GM18867 (cell line): ENCODE data around the gene CECR2.
"Not testable (repeated sequence)": the region's sequence is repeated elsewhere in the genome, so short reads cannot be mapped to it uniquely, and the experiment has no call there.

ENCODE experiments used
- ATAC-seq: cut with Tn5 transposase; IDR thresholded peaks from one replicate; pipeline ENCODE4 v1.9.1; 2021; ENCODE audit warnings: mild to moderate bottlenecking, moderate library complexity; ENCODE audit not compliant: unreplicated experiment

The CECR2 gene

DNA sequence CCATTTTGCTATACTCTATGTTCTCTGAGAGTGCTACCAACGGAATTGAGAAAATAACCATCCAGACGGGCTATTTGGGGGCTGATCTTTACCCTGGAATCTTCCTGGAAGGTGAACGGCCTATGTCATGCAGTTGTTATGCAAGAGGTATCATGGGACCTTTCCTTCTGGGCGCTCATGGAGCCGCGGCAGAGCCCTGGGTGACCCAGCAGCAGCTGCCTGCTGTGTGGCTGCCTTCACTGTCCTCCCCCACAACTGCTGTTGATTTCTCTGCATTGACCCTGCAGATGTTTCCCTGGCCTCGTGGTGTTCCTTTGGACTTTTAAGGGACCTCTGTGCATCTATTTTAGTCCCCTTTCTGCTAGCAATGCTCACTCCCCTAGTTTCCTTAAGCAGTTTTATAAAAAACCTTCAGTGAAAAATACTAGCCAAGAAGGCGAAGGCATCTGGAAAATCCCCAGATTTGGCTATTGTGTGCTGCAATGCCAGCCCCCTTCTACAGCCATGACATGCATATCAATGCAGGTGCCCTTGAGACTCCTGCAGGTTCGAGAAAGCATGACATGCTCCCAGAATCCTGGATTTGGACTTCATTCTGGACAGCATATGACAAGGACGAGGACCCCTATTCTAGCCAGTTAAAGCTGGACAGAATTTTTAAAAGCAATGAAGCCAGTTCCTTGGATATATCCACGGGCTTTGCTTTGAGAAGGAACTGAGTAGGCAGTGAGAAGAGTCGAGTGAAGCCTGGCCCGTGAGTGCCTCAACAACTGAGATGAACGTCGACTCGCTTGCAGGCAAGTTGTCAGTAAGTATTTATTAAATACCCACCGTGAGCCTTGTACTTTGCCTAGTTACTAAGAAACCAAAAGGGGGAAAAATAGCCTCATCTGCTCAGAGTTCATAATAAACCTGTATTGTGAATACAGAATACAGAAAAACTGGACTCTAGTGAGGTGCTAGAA, 193.9 kb downstream of the CECR2 start, which contains the start of gene SLC25A18:
Gene SLC25A18, plus strand, starts transcription at position 593 of the 965 bp plus-strand sequence. CDS start 16,447 bp downstream, outside the sequence.
- ATAC-seq, result no peak

DNA sequence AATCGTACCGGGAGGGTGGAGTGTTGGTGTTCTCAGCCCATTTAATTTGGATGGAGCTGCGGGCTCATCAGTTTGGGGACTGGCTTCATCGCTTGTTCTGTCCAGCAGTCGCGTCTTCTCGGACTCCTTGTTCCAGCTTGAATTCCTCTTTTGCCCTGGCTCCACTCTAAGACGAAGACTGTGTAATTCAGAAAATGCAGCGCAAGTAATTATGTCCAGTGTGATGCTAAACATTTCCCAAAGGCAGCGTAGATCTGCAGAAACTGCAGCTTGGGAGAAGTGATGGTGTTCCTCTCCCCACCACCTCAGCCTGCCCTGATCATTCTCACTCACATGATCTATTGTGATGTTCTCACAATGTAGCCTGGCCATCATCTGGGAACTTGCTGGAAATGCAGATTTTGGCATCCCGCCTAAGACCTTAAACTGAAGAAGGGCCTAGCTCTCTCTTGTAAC, 194.7 kb downstream of the CECR2 start:
- ATAC-seq, result no peak

DNA sequence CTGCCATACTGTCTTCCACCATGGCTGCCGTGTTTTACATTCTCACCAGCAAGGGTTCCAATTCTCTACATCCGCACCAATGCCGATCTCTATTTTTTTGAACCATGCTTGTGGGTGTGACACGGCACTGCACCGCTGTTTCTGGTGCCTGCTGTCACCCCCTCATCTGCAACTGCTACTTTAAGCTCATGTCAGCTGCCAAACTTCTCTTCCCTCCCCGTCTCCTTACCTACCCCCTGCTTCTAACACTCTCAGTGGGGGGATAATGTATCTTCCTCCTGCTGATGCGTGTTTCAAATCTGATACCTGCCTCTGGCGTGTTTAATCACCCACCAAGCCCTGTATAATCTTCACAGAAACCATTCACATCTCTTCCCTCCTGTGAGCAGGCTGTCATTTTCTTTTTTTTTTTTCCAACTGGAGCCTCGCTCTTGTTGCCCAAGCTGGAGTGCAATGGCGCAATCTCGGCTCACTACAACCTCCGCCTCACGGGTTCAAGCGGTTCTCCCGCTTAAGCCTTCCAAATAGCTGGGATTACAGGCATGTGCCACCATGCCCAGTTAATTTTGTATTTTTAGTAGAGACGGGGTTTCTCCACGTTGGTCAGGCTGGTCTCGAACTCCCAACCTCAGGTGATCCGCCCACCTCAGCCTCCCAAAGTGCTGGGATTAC, 196.9 kb downstream of the CECR2 start:
- not testable (repeated sequence) for ATAC-seq

DNA sequence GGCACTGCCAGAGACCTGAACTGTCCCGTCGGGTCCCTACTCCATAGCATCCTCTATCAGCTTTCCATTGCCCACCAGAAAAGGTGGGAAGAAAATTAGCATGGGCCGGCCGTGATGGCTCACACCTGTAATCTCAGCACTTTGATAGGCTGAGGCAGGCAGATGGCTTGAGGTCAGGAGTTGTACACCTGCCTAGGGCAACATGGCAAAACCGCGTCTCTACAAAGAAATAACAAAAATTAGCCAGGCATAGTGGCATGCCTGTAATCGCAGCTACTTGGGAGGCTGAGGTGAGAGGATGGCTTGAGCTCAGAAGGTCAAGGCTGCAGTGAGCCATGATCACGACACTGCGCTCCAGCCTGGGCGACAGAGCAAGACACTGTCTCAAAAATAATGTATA, 197.5 kb downstream of the CECR2 start:
- ATAC-seq, result no peak

DNA sequence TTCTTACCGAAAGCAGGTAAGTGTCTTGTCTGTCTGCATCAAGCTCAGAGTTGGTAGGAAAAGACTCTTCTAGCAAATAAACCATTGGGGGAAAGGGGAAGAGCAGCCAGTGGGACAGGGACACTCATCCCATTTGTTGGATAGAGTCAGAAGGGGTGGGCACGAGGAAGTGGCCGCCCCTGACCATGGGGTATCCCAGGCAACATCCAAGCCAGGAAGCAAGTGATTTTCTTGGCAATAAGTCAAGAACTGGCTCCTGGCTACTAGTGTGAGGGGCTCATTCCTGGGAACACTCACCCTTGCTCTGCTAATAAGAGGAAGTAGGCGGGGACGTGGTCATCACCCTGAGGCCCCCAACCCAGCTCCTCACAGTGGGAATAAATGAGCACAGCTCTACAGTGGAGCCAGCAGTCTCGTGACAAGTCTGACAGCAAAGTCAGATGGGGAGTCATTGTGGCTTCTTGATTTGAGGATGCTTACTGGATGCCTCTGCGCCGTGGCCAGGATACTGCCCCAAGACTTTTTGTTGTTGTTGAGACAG, 200.8 kb downstream of the CECR2 start:
- no peak for ATAC-seq

- ATAC-seq, result no peak
Observed at GRCh38 chr22:17570851-17571631, 201.8 kb downstream of the CECR2 start.

- no peak for ATAC-seq
Observed at GRCh38 chr22:17575151-17575550, 205.9 kb downstream of the CECR2 start.

DNA sequence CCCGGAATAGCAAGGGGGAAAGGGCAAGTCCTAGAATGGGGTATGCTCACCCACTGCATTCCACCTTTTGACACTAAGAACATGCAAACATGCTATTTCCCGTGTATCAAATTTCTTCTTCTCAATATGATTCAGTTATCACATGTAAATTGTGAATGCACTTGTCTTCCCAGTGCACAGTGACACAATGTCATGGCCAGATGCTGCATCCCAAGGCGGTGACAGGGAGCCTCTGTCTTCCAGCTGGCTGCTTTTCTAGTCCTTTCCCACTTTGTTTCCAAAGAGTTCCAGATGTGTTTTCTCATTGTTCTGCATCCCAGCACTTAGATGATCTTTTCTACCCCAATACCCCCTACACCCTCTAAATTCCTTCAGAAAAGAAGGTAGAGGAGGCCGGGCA, 206.4 kb downstream of the CECR2 start:
- no peak for ATAC-seq

DNA sequence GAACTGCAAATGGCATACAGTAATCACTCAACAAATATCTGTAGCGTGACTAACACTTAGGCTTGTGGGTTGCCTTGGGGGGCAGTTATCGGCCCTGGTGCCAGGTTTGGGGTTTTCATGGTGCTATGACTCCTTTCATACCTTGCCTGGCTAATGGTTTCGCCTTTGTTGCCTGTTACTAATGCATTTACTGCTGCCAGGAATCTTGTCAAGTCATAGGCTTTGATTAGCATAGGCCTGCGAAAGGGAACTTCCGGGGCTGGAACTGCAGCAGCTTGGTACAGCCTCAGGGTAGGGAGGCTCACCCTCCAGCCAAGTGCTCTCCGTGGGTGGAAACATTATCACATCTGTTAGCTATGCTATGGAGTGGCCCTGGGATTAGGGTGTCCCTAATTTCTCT, 207.2 kb downstream of the CECR2 start:
- ATAC-seq, result no peak

- ATAC-seq, result no peak
Observed at GRCh38 chr22:17578136-17578754, 209.0 kb downstream of the CECR2 start.

- no peak for ATAC-seq
Observed at GRCh38 chr22:17579535-17579981, 210.3 kb downstream of the CECR2 start.

GRCh38 chr22:17580441-17581031, 211.3 kb downstream of the CECR2 start:
- no peak for ATAC-seq

GRCh38 chr22:17581056-17581455, 211.8 kb downstream of the CECR2 start:
- no peak for ATAC-seq

GRCh38 chr22:17581631-17582030, 212.4 kb downstream of the CECR2 start:
- ATAC-seq, result no peak

DNA sequence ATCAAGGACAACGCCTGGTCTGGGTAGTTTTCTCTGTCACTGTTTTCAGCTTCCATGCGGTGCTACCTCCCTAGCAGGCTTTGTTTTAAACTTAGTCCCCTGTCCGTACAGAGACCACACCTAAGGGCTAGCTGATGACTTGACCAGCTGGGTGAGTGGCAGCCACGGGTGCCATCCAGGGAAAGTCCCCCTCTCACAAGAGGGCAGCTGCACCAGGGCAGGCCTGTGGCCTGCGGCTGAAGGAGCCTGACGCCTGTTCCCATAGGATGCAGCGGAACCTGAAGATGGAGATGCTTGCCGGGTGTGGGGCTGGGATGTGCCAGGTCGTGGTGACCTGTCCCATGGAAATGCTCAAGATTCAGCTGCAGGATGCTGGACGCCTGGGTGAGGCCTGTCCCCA, 213.9 kb downstream of the CECR2 start:
- no peak for ATAC-seq

GRCh38 chr22:17586831-17587440, 217.7 kb downstream of the CECR2 start:
- no peak for ATAC-seq

GRCh38 chr22:17587629-17588028, 218.4 kb downstream of the CECR2 start:
- ATAC-seq, result no peak

DNA sequence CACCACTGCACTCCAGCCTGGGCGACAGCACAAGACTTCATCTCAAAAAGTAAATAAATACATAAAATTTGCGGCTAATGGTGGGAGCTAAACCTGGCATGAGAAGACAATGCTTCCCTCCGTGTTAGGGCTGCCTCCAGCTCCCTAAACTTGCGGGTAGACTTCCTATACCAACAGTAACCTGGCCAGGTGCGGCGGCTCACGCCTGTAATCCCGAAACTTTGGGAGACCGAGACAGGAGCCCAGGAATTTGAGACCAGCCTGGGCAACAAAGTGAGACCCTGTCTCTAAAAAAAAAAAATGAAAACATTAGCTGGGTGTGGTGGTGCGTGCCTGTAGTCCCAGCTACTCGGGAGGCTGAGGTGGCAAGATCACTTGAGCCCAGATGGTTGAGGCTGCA, 219.3 kb downstream of the CECR2 start:
- ATAC-seq, result no peak

- no peak for ATAC-seq
Observed at GRCh38 chr22:17589810-17590375, 220.6 kb downstream of the CECR2 start.
